GM20000 (cell line): Measurements from ENCODE around the gene BBS9.

Experiments
- DNase-seq: peaks from one replicate; pipeline ENCODE4 v3.0.0; 2012; ENCODE audit warnings: low spot score
- CTCF ChIP-seq: IDR thresholded peaks from 2 replicates; pipeline ENCODE4 v1.5.1; 2012; ENCODE audit warnings: mild to moderate bottlenecking, control low read depth; ENCODE audit errors: extremely low read depth, missing control alignments

BBS9 gene

GRCh38 chr7:33327427-33327826, 198.1 kb downstream of the BBS9 start:
- TF ChIP-seq CTCF, result no peak
- no peak for DNase-seq

DNA sequence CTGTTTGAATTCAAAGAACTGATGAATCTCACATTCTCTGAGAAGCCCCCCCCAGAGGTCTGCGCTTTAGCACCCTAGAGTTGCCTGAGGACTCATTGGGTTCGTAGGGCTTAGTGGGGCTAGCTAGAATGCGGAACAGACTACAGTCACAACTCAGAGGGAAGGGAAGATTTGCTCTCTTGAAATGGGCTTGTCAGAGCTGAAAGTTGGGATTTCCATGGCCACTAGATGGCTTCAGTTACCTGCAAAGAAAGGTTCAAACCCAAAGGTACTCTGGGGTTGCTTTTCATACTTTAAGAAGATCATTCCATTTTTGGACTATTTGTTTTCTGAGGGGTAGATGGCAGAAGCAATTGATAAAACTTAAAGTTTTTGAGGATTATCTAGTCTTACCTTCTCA, 205.0 kb downstream of the BBS9 start:
- TF ChIP-seq CTCF, result no peak
- peak; percentile 7 for DNase-seq

DNA sequence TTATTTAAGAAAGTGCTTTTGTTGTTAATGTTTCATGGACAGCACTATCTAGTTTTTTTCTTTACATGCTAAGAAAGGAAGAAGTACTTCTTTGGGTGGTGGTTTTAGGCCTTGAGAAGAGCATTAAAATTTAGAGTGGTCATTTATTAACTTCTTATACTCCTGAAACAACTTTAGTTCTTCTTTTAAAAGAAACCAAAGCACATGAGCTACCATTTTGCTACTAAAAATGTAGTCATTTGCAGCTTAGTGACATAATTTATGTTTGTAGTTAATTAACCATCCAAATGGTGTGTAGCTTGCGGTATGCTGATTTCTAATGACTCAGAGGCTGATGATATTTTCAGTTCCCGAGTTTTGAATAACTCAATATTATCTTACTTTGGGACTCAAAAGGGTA, 207.5 kb downstream of the BBS9 start:
- no peak for TF ChIP-seq CTCF
- DNase-seq, result no peak

DNA sequence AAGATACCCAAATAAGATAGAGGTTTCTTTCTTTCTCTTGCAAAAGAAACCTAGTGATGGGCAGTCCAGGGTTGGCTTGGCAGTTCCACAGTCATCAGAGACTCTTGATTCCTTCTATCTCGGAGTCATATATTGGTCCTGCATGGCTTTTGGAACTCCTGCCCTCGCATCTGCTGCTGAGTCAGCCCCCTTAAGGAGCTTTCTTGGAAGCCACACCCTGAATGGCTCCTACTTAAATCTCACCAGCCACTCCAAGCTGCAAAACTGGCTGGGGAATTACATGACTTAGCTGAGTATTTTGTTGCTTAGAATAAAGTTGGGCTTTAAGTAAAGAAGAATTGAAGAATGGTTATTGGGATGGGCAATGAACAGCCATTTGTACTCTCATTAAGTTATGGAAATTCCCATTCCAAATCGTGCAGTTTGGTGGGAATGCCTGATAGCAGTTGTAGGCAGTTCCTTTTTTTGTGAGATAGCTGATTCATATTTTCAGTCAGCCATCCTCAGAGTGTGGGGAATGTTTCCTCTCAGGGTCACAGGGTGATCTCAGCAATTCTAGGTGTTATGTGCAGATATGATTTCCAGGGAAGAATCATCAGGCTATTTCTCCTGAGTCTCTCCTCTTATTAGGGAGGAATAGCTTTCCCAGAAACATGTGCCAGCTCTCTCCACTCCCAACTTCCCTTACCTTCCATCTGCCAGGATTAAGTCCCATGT, 209.9 kb downstream of the BBS9 start:
- no peak for TF ChIP-seq CTCF

GRCh38 chr7:33346055-33346454, 216.7 kb downstream of the BBS9 start:
- TF ChIP-seq CTCF, result no peak
- DNase-seq, result no peak

More for the DNA sequence above, 209.9 kb downstream of the BBS9 start:
- DNase-seq, result no peak

- TF ChIP-seq CTCF, result no peak
- no peak for DNase-seq
Measured at GRCh38 chr7:33350577-33350976, 221.2 kb downstream of the BBS9 start.

DNA sequence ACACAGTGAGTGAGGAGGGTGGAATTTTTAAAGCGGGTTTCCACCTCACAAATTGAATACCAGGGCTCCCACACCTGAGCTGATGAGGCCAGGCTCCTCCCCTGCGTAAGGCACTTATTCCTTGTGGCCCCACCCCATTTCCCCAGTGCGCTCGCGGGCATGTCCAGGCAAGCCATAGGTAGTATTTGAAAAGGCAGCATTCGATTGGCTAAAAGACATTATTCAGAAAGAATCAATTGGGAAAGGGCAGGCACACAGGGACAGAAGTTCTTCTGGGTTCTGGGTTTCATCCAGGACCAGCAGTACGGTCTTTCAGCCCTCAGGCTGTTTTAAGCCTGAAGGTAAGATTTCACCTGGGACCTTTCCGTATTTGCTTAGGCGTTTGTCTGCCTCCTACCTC, 222.3 kb downstream of the BBS9 start:
- no peak for TF ChIP-seq CTCF
- no peak for DNase-seq
